ENCODE results near the gene CELSR1.

The CELSR1 gene

GRCh38 chr22:46463435-46464227 lies 73.8 kb downstream of the CELSR1 start:
- DNase-seq (ENCODE audit: low read depth, low spot score) = no peak

- no peak for DNase-seq (ENCODE audit: low read depth, low spot score)
These were observed 74.6 kb downstream of the CELSR1 start for GRCh38 chr22:46462726-46463371.

GRCh38 chr22:46461566-46462180 lies 75.7 kb downstream of the CELSR1 start:
- DNase-seq (ENCODE audit: low read depth, low spot score) = no peak

GRCh38 chr22:46460857-46461256 lies 76.6 kb downstream of the CELSR1 start:
- no peak for DNase-seq (ENCODE audit: low read depth, low spot score)

- no peak for DNase-seq (ENCODE audit: low read depth, low spot score)
These were observed 77.9 kb downstream of the CELSR1 start for GRCh38 chr22:46459347-46460065.

GRCh38 chr22:46458525-46458924 lies 78.9 kb downstream of the CELSR1 start:
- no peak for DNase-seq (ENCODE audit: low read depth, low spot score)

- DNase-seq (ENCODE audit: low read depth, low spot score) = no peak
These were observed 79.6 kb downstream of the CELSR1 start for GRCh38 chr22:46457502-46458488.

- DNase-seq (ENCODE audit: low read depth, low spot score) = no peak
These were observed 80.6 kb downstream of the CELSR1 start for GRCh38 chr22:46456818-46457163.

- DNase-seq (ENCODE audit: low read depth, low spot score) = no peak
These were observed 82.0 kb downstream of the CELSR1 start for GRCh38 chr22:46455446-46455845.

- DNase-seq (ENCODE audit: low read depth, low spot score) = peak; percentile 7
These were observed 82.7 kb downstream of the CELSR1 start for GRCh38 chr22:46454504-46455269.

GRCh38 chr22:46453829-46454503 lies 83.5 kb downstream of the CELSR1 start:
- DNase-seq (ENCODE audit: low read depth, low spot score) = no peak

- no peak for DNase-seq (ENCODE audit: low read depth, low spot score)
These were observed 84.2 kb downstream of the CELSR1 start for GRCh38 chr22:46453006-46453828.

- no peak for DNase-seq (ENCODE audit: low read depth, low spot score)
These were observed 85.0 kb downstream of the CELSR1 start for GRCh38 chr22:46452195-46453005.

GRCh38 chr22:46451741-46452140 lies 85.7 kb downstream of the CELSR1 start:
- DNase-seq (ENCODE audit: low read depth, low spot score) = no peak

- DNase-seq (ENCODE audit: low read depth, low spot score) = no peak
These were observed 86.4 kb downstream of the CELSR1 start for GRCh38 chr22:46450931-46451561.

- DNase-seq (ENCODE audit: low read depth, low spot score) = no peak
These were observed 87.3 kb downstream of the CELSR1 start for GRCh38 chr22:46449974-46450745.
